Adipose tissue (tissue), 3 donors: ENCODE measurements around the gene METTL4. TPM values are rescaled to one million over a fixed set of nuclear protein-coding genes. Genes with fewer than 3 reads are reported as not detected.

ENCODE experiments used
- H3K27ac ChIP-seq: one replicate; pipeline ENCODE4 v1.5.1; 2013; ENCODE audit warnings: low read depth, low read length
- WGBS, 3 donors: extraction: QIAGEN DNeasy Blood & Tissue Kit; methylation state at CpG; one replicate each; pipeline ENCODE4 v1.1.7; 2013; 5-methylcytosine and 5-hydroxymethylcytosine counted together
- polyA plus RNA-seq, 3 donors: library from polyadenylated mRNA; stranded (reverse); fragments of 200-250 nt; gene quantifications; one replicate each; pipeline ENCODE4 v1.2.3, GENCODE V29; 2013
- donor health status: healthy with polysubstance abuse.
- donor health status: Bipolar disorder and iron deficiency.
- donor health status: healthy.

METTL4 gene
- polyA plus RNA-seq, 3 donors: 2.5 to 4.9 (median 3.9) TPM

- WGBS, 3 donors: 71 to 87% (median 72%) methylated on average over 3 of the region's 3 CpGs
- H3K27ac ChIP-seq: no peak overlapping the region
Observed at GRCh38 chr18:2497797-2498196, 73.5 kb downstream of the METTL4 start.

DNA sequence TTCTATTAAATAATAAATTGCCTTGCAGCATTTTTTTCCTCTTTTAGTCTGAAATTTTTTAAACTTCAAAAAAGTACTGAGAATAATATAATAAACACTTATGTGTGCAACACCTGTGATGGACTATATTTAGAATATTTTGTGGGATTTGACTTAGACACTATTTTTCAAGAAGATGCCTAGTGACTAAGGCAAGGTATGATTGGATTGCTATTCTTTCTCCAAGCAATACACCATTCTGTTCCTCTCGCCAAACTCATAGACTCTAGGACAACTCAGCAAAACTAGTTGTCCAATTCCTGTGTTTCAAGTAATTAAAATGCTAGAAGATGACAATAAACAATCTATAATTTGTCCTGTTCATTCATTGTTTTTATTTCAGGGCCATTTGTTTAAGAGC, 75.9 kb downstream of the METTL4 start:
- 91 to 97% (median 96%) methylated on average over 1 of the region's 1 CpG for WGBS, 3 donors
- H3K27ac ChIP-seq: no peak overlapping the region

DNA sequence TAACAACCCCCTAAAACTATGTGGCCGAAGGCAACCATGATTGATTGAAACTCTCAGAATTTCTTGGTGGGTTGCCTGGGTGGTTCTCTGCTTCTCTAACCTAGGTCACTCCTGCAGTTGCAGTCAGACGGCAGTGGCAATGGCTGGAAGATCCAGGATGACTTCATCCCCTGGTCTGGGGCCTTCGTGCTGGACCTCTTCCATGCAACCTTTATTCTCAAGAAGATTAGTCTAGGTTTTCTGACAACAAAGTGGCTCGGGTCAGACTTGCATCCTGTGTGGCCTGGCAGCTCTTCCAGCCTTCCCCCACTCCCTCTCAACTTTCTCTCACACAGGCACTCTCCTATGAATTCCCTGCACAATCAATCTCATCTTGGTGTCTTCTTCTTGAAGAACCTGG, 76.4 kb downstream of the METTL4 start:
- 55 to 75% (median 58%) methylated on average over 4 of the region's 4 CpGs for WGBS, 3 donors
- H3K27ac ChIP-seq: no peak overlapping the region

Other genes with a start within 250 kb of the METTL4 start
- 1 to 10 TPM in 1 of 3 donors, under 1 TPM in 2; 0.16 to 4.0 (median 0.21) TPM for gene NDC80, start 52 bp upstream of the METTL4 start, polyA plus RNA-seq
- 10 to 100 TPM; 10.8 to 13.6 (median 11.8) TPM for gene SMCHD1, start 84.2 kb upstream of the METTL4 start, polyA plus RNA-seq